Measurements from ENCODE around the gene SYTL3.
A peak's percentile ranks its signal among the peaks of the same experiment; 100 is the strongest.

DNA sequence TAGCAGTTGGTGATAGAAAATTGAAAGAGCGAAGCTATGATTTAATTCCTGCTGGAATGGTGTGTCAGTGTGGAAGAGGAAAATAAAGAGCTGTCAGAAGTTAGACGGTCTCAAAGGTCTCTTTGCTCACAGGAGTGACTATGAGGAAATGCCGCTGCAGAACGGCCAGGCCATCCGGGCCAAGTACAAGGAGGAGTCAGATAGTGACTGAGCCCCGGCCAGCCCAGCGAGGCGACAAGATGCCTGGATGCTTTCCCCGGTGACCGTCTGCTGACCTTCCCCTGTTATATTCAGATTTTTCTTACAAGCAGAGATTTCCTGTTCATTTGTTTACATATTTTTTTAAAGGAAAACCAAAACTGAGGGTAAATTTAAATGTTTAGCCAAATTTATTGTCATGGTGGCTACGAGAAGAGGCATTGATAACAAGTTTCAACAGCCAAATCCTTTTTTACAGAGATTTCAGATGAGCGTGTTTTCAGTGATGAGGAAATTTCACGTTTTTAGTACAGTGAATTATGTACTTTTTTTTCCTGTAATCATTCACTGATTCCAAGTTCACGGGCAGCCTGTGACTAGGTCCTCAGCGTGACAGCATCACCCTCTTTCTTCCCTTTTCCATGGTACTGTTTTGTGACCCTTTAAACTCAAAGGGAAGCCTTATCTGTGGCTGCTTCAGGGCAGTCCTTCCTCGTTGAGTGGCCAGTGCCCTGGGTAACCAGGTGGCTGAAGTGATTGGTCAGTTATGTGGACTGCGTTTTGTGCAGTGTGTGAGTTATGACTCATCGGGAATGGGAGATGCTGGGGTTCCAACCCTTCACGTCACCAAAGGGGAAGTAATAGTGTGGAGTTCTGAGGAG, 17.9 kb upstream of the SYTL3 start:
- no peak for TF ChIP-seq CTCF (IDR thresholded peaks at IDR 0.05)
- peak; percentile 2 for TF ChIP-seq POLR2AphosphoS5 (IDR thresholded peaks at IDR 0.05)
- TF ChIP-seq POLR2A (IDR thresholded peaks at IDR 0.05), result peak; percentile 26

Data from prostate gland (tissue), 2 donors.